HuH-7.5 (cell line): ENCODE data around the gene WWC2.
"Not testable (repeated sequence)": the region's sequence is repeated elsewhere in the genome, so short reads cannot be mapped to it uniquely, and the experiment has no call there.

Source experiments
- DNase-seq: peaks from one replicate; pipeline ENCODE4 v3.0.0; 2011; ENCODE audit warnings: low spot score

WWC2 gene

DNA sequence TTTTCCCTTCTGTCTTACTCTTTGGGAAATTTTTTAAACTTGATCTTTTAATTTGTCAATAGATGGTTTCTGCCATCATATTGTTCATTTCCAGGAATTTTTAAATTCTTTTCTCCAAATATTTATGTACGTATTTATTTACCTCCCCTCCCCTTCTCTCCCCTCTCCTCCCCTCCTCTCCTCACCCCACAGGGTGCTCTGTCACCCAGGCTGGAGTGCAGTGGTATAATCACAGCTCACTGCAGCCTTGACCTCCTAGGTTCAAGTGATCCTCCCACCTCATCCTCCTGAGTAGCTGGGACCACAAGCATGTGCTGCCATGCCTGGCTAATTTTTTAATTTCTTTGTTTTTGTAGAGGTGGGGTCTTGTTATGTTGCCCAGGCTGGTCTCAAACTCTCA lies 73.8 kb downstream of the WWC2 start:
- no peak for DNase-seq

DNA sequence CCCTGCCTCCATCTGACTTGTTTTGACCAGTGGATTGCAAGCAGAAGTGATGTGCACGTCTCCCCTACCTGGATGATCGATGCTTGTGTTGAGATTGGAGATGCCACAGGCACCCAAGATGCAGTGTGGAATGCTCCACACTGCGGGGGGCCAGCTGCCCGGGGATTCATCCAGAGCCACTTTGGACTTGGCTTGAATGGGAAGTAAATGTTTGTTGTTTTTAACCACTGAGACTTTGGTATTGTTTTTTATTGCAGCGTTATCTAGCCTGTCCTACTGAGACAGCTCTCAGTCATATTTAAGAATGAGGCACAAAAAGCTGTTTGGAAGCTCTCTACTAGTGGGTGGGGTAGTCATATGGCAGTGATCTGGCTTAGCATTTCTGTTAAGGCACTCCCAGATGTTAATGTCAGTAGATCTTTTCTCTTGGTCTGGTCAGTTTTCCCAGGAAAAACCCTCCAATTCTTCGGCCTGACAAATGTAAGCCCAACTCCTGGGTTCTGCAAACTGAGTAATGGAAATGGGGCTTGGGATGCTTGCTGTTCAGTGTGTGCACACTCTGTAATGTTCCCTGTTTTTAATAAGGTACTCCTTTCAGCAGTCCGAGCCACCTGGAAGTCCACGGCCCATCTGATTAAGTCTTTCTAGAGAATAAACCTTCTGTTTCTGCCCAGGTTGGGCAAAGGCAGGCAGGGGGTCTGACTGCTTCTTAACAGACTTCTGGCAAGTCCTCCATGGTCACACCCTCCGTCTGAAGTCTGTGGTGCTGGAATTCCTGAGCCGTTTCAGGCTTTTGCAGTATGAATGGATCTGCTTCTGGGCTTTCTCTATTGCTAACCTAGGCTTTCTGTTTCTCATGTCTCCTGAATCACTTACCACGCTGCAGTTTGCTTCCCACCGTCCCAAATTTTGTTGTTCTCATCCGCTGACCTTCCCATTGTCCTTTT lies 74.8 kb downstream of the WWC2 start:
- no peak for DNase-seq

DNA sequence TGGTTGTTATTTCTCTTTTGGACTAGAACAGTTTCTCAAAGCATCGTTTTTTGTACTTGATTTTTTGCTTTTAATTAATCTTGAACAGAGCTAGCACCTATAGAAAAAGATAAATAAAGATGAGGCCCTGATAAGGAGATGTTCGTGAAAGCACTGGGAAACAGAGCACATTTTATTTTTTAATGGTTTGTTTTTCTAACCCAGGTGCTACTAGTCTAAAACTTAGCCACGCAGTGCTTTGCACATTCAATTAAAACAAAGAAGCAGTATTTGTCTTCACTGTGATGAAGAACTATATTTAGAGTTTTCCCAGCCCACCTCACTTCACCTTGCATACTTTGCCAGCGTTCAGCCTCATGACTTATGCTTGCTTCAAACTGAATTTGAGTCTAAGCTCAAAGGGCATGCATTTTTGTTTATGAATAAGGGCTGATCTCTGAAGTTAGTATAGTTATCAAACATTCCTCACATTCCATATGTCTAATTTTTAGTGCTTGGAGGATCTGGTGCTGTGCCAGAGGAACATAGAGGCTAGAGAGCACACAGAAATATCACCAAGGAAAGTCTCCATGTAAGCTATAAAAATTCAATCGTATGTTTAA lies 76.7 kb downstream of the WWC2 start:
- DNase-seq: no peak

DNA sequence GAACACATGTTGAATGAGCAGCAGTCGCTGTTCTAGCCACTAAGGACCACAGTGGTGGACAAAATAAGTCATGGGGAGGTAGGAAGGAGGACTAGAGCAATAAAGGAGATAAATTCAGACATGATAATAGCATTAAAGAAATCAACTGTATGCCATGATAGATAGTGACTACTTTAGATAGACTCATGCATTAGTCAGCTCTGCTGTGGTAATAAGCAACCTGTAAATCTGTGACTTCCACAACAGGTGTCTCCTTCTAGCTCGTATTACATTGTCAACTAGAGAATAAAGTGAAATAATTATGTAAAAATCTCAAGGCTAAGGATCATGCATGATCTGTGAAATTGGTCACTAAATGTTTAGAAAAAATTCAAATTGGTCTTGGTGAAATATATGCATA lies 77.9 kb downstream of the WWC2 start:
- no peak for DNase-seq

DNA sequence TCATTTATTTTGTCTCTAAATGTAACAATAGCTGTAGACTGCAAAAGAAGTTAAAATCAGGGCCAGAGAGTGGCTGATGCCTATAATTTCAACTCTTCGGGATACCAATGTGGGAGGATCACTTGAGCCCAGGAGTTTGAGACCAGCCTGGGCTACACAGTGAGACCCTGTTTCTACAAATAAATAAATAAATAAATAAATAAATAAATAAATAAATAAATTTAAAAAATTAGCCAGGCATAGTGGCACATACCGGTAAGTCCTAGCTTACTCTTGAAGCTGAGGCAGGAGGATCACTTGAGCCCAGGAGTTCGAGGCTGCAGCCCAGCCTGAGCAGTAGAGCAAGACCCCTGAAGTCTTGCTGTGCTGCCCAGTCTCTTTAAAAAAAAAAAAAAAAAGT lies 79.1 kb downstream of the WWC2 start:
- no peak for DNase-seq

DNA sequence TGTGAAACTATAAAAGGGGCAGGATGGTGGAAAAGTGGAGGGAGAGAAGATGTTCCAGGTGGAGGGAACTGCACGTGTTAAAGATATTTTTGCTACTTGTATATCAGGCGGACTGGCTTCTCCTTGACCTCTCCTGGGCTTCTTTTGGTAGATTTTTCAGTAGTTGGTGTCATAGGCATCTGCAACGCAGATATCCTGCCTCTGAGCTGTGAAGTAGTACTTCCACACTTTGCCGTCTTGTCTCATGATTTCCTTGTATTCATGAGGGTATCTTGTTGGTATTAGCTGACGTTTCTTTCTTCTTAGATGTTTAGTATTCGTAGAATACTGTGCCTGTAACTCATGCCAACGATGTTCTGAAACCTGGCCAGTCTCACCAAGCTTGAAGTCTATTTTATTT lies 81.0 kb downstream of the WWC2 start:
- no peak for DNase-seq

DNA sequence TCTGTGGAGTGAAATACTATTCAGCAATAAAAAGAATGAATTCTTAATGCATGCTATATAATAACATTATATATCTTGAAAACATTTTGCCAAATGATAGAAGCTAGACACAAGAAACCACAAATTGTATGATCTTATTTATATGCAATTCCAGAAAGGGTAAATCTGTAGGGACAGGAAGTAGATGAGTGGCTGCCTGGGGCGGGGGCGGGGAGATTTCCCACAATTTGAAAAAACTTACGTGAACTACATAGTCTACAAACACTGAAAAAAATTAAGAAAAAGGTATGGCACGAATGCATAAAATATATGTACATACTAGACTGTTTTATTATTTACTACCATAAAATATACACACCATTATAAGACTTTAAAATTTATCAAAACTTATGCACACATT lies 81.6 kb downstream of the WWC2 start:
- no peak for DNase-seq

DNA sequence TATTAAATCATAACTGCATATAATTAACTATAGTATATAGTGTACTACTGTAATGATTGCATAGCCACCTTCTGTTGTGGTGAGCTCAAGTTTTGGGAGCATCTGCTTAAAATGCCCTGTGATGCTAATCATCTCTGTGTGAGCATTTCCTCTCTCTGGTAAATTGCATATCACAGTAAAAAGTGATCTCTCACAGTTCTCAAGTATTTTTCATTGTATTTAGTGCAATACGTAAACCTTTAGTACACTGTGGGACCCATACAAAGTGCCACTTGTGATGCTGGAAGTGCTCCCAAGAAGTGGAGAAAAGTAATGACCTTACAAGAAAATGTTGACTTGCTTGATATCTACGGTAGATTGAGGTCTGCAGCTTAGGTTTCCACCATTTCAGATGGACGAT lies 82.0 kb downstream of the WWC2 start:
- no peak for DNase-seq

DNA sequence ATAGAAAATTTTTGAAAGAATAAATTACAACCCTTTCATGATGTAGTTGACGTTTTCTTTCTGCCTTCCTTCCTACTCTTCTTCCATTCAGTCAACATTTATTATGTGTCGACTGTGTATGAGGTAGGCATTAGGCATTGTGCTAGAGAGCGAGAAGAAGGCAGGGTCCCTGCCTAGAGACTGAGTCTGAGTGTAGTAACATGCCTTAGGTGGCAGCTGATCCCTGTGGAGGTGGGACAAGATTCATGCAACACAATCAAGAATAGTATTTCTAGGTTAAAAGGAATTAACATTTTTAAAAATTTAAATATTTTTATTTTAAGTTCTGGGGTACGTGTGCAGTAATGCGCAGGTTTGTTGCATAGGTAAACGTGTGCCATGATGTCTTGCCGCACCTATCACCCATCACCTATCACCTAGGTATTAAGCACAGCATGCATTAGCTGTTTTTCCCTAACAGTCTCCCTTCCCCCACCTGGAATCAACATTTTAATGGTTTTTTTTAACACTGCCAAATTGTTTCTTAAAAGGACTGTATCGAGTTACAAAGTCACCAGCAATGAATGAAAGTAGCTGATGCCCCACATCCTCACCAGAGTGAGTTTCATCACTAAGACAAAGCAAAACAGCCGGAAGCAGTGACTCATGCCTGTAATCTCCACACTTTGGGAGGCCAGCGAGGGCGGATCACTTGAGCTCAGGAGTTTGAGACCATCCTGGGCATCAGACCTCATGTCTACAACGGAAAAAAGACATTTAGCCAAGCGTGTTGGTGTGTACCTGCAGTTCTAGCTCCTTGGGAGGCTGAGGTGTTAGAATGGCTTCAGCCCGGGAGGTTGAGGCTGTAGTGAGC lies 84.0 kb downstream of the WWC2 start:
- no peak for DNase-seq

DNA sequence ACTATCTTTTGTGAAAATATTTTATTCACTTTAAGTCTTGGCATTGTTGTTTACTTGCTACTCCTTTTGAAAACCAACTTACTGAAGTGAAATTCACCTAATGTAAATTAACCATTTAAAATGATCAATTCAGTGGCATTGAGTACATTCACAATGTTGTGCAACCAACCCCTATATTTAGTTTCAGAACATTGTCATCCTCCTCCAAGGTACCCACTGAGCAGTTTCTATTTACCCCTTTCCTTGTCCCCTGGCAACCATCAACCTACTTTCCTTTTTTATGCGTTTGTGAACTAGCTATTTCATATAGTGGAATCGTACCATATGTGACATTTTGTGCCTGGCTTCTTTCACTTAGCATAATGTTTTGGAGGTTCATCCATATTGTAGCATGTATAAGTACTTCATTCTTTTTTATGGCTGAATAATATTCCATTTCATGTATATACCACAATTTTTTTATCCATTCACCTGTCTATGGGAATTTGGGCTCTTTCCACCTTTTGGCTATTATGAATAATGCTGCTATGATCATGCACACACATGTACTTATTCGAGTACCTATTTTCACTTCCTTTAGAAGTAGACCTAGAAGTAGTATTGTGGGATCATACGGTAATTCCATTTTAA lies 85.0 kb downstream of the WWC2 start:
- DNase-seq: no peak

DNA sequence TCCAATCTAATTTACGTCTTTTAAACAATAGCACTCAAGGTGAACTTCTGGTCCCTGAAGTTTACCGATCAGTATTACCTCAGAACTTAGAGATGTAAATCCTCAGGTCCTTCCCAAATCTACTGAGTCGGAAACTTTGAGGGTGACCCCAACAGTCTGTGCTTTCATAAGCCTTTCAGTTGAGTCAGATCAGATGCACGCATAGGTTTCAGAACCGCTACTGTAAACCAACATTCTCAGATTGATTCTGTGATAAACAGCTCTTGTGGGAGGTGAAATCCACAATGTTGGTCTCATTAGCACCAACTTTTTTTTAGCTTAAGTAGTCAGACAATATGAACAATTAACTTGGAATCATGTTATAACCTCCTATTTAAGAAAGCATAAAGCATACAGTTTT lies 86.0 kb downstream of the WWC2 start:
- no peak for DNase-seq

DNA sequence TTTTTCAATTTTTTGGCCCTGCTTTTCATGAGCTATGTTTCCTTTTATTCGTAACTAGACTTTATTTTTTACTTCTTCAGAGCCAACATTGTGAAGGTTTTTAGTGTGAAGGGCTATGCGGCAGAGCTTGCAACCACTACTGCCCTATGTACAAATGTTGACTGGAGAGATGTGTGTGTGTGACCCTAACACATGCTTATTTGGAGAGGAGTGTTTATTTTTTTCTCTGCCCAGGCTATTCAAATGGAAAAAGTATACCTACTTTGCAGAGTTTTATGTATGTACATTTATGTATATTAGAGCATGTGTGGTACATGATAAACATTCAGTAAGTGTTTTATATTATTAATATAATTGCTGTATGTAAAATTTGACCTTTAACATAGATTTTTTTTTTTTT lies 86.5 kb downstream of the WWC2 start:
- DNase-seq: no peak

DNA sequence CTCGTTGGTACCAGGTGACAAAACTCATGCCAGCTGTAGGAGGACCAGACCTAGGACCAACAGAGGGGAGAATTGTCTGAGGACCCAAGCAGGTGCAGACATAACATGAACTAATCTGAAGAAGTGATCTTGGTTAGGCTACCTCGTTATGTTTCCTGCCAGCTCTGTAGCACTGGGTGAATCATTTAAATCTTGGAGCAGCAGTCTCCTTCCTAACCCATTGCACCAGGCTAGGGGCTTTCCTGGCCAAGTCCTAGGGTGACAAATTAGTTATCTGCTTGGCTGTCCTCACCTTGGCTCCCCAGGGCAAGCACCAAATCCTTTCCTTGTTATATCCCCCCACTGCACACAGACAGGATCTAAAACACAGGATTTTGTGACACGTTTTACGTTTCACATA lies 87.8 kb downstream of the WWC2 start:
- no peak for DNase-seq

DNA sequence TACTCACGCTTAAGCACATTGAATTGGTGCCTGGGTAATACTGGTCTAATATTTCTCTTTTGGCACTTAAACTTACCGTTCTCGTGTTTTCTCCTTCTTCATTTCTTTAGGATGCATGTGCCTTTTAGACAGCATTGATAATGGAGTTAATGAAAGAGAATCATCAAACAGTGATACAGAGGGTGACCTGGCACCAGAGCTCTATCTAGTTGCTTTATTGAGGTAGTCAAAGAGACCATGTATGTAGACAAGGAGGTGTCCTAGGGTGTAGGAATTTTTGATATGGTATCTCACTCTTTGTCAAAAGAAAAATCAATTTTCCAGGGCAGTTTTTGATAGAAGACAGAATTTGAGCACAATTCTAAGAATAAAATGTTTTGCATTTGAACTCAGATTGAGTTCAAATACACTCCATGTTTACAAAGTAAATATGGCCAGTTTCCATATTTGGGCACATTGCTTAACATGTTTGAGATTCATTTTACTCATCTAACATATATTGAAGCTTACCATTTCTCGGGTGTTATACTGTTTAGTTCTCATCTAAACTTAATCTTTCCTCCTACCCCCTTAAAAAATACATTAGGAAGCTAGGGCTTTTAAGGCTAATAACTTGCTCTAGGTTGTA lies 92.0 kb downstream of the WWC2 start:
- no peak for DNase-seq

DNA sequence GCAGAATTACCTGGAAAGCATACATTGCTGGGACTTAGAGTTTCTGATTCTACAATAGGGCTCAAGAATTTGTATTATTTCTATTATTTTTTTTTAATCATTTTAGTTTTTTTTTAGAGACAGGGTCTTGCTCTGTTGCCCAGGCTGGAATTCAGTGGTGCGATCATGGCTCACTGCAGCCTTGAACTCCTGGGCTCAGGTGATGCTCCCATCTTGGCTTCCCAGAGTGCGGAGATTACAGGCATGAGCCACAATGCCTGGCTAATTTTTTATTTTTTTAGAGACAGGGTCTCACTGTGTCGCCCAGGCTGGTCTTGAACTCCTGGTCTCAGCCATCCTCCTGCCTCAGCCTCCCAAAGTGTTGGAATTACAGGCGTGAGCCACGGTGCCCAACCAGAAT lies 92.6 kb downstream of the WWC2 start:
- DNase-seq: no peak

DNA sequence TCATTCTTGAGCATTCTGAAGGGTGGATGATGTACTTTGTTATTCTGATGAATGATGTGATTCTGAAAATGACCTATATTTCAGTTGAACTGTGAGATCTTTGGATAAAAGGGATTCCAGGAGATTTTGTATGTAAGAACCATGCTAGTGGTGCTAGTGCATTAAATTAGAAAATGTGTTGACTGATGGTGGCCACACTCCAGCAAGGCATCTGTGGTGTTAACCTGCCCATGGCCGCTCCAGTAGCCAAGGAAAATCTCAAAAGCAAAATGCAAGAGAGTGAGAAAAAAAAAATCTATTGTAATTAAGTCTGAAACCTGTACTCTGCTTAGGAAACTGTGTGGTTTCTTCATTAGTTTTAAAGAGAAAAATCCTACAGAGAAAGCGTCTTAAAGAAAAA lies 93.5 kb downstream of the WWC2 start:
- DNase-seq: no peak

DNA sequence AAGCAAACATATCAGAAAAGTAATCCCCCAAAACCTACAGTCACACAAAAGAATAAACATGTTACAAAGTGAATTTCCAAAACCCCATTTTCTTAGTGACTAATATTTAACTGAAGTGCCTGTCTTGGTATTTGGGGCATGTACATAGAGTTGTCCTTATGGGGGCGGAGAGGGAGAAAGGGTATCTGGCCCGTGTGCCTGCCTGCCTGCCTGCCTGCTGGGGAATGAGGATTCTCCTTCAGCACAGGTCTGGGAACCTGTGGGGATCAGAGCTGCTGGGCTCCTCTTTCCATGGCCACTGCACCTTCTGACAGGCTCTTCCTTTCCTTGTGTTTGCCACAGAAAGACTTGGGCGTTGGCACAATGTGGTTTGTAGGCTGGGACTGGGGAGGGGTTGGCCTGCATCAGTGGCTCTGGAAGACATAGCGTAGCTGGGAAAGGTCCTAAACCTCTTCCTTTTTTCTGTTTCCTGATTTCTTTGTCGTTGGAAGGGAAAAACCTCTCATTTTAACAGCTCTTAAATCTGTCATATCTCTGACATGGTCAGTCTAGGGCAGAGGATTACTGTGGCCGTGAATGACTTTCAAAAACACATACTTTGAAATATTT lies 94.8 kb downstream of the WWC2 start:
- not testable (repeated sequence) for DNase-seq

DNA sequence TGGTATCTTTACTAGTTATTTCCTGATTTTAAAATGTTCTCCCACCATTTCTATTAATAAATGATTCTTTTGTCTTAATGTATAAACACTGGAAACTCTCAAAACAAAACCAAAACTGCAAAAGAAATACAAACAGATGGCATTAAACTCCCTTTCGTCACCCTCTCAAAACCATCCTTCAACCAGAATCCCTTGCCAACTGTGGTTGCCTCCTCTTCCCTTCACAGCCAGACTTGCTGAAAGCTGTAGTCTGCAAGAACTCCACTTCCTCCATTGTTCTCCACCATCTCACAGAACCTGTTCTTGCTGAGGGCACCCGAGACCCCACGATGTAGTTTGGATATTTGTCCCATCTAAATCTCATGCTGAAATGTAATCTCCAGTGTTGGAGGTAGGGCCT lies 96.5 kb downstream of the WWC2 start:
- DNase-seq: no peak

DNA sequence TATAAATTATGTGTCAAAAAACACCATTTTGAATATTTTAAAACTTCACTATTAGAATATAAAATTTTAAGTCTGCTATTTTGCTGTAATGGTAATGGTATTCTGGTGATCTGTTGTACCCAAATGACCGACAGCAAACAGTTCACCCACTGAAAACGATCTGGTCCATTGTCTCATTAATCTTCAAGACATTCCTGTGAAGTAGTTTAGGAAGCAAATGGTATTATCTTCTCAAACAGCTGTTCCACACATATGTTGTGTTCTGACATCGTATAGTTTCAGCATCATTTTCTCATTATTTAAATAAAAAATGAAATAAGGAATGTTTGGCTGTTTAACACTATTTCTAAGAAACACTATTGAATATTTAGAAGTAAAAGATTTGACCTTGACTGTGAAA lies 98.1 kb downstream of the WWC2 start:
- no peak for DNase-seq

DNA sequence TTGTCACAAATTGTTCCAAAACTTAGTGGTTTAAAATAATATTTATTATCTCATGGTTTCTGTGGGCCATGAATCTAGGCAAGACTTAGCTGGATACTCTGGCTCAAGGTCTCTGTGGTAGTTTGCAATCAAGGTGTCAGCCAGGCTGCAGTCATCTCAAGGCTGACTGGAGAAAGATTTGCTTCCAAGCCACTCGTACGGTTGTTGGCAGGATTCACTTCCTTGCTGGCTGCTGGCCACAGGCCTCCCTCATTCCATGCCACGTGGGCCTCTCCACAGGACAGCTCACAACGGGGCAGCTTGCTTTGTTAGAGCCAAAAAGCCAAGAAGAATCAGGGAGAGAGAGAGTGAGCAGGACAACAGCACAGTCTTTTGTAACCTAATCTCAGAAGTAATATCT lies 101.4 kb downstream of the WWC2 start:
- no peak for DNase-seq

DNA sequence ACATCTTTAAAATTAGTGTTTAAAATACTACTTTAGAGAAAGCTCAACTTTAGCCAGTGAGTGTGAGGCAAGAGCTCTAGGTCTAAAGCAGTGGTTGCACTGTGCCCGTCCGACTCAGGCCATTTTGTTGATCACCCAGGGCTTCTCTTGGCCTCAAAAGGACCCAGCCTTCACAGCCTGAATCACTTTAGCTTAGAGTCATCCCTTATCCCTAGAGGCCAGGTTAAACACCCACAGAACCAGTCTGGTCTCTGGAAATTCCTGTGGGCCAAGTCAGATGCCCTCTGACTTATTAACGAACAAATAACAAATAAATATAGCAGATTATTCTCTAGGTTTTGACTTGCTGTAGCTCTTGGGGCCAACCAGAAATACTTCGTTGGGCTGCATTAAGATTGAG lies 102.3 kb downstream of the WWC2 start:
- no peak for DNase-seq

DNA sequence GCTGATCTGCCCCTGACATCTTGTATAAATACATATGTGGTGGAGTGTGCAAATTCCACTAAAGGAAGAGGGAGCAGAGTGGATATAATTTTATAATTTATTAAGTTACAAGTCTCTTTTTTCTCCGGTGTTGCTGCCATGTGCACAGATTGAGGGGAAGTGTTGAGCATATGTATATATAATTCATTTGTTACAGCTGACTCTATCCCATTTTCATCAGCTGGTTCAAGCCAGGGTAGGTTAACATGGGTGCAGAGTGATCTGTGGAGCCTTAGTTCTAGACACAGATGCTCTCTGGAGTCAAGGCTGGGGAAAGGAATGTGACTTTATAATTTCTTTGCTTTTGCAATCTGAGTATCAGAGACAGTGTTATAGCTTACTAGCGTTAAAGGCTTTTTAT lies 103.5 kb downstream of the WWC2 start:
- no peak for DNase-seq
